Skeletal muscle cell (primary cell): ENCODE results near the gene SLAIN2.
A peak's percentile ranks its signal among the peaks of the same experiment; 100 is the strongest.
"Not testable (repeated sequence)": the region's sequence is repeated elsewhere in the genome, so short reads cannot be mapped to it uniquely, and the experiment has no call there.

Experiments
- DNase-seq: peaks from one replicate; pipeline ENCODE4 v3.0.0-alpha.2; 2010; ENCODE audit warnings: low read depth
- H3K4me3 ChIP-seq: 2 replicates; pipeline ENCODE4 v1.5.1; 2011; ENCODE audit warnings: low read depth, mild to moderate bottlenecking, control low read depth, low read length, moderate library complexity

Gene SLAIN2

DNA sequence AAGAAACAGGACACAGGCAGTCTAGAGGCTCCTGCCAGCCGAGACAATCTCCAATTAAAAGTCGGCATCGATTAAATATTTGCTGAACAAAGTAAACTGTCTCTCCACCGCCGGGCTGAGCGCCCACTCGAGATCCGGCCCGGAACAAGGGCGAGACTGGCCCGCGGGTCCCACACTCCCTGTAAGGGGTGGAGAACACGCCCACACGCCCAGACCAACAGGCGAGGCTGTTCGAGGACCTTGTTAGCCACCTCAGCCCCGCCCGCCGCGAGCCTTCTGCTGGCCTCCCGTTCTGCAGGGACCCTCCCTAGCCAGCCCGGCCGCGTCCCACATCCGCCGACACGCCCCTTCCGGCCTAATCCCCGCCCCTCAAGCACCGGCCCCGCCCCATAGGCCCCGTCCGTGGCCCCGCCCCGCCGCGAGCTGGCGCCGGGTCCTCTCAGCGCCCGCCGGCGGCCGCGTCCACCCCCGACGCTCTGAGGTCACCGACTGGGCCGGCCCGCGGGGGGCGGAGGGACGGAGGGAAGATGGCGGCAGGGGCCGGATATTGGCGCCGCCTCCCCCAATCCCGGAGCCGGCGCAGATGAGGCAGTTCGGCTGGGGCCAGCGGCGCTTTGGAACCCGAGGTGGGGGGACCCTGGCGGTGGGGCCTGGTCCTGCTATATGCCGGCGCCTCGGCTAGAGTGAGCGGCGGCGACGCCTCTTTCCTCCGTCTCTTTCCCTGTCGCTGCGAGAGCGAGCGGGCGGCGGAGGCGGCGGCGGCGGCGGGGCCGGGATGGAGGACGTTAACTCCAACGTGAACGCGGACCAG lies at the start of gene SLAIN2:
Gene SLAIN2, plus strand, starts transcription at position 565 of the 811 bp plus-strand sequence. Its CDS starts 211 bp downstream, at position 776.
- peak within 1 kb of the TSS; percentile 83 for H3K4me3 ChIP-seq
- DNase-seq = peak; percentile 96

DNA sequence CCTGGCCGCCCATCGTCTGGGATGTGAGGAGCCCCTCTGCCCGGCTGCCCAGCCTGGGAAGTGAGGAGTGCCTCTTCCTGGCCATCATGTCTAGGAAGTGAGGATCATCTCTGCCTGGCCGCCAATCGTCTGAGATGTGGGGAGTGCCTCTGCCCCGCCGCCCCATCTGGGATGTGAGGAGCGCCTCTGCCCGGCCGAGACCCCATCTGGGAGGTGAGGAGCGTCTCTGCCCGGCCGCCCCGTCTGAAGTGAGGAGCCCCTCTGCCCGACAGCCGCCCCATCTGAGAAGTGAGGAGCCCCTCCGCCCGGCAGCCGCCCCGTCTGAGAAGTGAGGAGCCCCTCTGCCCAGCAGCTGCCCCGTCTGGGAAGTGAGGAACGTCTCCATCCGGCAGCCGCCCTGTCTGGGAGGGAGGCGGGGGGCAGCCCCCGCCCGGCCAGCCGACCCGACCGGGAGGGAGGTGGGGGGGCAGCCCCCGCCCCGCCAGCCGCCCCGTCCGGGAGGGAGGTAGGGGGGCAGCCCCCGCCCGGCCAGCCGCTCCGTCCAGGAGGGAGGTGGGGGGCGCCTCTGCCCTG lies 49.0 kb upstream of the SLAIN2 start:
- H3K4me3 ChIP-seq, DNase-seq: not testable (repeated sequence)

DNA sequence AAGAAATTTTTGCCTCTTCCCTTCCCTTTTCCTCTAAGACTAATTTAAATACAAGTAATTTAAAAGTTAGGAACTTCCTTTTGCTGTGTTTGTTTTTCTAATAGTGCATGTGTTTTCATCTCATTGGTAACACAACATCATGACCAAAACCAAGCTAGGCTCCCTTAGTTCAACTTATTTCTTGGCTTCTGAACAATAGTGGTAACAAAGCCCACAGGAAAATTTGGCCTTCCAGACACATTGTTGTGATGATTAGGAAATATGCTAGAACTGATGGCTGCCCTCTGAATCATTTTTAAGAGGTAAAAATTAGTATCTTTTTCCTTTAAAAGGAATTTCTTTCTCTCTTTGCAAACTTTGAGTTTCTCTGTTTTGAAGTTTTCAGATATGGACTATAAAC lies 46.2 kb upstream of the SLAIN2 start:
- H3K4me3 ChIP-seq = no peak overlapping the region
- no peak for DNase-seq

DNA sequence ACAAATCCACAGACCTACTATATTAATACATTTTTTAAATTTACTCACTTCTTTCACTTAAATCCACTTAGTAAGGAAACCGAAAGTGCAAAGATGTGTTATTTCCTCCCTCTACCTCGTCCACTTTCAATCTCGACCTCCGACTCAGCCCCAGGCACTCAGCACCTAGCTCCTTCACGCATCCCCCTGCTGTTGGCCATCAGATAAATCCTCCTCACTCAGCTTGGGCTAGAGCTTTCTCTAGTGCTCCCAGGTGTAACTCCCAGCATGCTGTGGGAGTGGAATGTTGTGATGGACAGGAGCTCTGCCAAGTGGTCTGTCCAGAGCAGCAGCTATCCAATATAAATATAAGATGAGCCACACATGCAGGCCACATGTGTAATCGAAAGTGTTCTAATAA lies 45.0 kb upstream of the SLAIN2 start:
- H3K4me3 ChIP-seq = no peak overlapping the region
- no peak for DNase-seq

DNA sequence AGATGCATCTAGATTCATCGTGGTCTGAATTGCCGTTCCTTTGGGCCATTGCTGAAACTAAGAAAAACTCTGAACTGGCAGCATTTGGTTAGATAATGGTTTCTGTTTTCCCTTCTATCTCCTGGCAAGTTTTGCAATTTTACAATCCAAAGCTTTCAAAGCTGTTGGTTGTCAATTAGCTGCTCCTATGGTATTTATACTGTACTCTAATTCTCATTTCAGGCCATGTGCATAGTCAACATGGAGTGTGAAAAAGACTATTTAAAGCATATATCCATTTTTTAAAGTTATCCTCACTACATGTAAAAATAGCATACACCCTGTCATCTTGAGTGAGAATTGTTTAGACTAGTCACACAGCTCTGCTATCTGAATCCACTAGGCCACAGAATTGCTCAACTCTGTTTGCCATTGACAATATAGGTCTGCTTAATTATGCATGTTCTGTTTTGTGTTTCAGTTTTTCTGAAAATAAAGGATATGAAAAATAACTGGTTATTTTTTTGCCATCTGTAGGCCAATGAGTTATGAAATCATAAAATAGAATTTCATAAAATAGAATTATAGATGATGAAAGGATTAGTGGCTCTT lies 44.0 kb upstream of the SLAIN2 start:
- DNase-seq = no peak
- no peak overlapping the region for H3K4me3 ChIP-seq

DNA sequence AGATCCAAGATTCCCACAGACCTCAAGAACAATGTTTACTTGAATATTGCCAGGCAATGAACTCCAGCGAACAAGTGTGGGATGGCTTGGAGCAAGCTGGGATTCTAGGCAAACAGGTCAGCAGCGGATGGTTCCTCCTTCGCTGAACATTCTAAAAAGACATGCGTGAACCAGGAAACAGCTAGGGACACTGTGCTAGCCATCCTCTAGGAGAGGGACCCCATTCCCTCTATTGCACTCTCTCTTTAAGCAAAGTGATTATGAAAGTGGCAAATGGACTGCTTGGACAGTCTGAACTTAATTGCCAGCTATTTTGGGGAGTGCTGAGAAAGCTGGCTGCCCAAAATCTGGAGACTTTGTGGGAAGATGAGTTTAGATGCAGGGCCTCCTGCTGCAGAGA lies 41.8 kb upstream of the SLAIN2 start:
- no peak for DNase-seq
- no peak overlapping the region for H3K4me3 ChIP-seq

DNA sequence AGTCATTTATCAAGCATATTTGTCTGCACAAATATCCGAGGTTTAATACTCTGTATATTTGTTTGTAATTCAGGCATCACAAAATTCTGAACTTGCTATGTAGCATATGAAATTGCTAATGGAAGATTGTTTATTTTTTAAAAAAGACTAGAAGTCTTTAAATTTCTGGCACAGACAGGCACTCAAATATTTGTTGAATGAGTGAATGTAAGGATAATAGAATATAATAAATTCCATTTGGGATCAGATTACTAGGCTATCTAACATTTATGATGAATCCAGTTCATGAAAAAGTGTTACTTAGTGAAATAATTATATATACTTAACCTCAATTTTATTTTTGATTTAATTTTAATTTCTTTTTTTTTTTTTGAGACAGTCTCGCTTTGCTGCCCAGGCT lies 41.3 kb upstream of the SLAIN2 start:
- H3K4me3 ChIP-seq = no peak overlapping the region
- DNase-seq = no peak

DNA sequence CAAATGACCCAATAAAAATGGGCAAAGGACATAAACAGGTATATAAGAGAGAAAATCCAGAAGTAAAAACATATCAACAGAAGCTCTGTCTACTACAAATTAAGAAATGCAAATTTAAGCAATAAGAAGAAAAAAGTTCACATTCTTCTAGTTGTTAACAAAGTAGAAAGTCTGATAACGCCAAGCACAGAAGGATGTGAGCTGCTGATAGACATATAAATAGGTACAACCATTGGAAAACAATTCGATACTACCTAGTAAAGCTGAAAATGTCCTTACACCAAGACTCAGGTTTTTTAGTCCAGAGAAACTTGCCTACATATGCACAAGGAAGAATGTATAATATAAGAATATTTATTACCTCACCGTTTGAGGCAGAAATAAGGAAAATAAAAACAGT lies 35.8 kb upstream of the SLAIN2 start:
- DNase-seq = no peak
- H3K4me3 ChIP-seq = no peak overlapping the region

DNA sequence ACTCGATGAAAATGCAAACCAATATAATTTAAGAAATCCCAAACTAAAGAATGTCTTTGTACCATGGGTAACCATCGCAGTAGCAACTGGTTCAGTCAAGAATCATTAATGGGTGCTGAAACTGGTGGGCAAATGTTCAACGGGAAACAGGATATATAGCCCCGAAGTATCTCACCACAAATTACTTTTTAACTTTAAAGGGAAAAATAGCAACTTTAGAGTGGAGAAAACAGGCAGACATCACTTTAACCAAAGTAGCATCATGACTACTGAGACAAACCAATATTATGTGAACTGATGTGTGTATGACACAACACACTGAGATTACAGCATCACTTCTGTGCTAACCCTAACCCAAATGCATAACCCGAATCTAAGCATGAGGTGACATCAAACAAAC lies 33.8 kb upstream of the SLAIN2 start:
- H3K4me3 ChIP-seq = no peak overlapping the region
- DNase-seq = no peak

DNA sequence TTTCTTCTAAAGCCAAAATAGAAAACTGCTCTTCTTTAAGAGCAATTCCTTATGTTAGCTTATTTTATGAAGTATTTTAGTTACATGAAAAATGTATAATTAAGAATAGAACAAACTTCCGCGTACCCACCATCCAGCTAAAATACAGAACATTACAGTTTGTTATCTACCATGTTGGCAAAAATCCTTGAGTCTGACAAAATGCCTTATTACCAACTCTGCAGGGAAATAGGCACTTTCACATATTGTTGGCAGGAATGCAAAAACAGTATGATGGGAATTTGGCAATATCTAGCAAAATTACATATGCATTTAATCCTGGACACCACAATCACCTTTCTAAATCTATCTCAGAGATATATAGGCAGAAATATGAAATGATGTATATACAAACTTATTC lies 32.4 kb upstream of the SLAIN2 start:
- DNase-seq = no peak

DNA sequence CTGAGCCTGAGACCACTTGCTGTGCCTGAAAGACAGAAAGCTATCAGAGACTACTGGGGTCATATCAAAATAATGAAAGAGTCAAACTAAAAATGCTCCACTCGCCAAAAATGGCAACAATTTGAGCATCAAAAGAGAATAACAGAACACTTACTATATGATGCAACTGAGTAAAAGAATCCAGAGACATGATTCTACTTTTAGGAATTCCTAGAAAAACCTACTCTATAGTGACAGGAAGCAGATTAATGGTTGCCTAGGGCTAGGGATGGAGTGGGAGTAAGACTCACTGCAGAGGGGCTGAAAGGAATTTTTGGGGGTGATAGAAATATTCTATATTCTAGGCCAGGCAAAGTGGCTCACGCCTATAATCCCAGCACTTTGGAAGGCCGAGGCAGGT lies 29.4 kb upstream of the SLAIN2 start:
- DNase-seq = no peak
- H3K4me3 ChIP-seq = no peak overlapping the region

More for the DNA sequence above, 32.4 kb upstream of the SLAIN2 start:
- no peak overlapping the region for H3K4me3 ChIP-seq

DNA sequence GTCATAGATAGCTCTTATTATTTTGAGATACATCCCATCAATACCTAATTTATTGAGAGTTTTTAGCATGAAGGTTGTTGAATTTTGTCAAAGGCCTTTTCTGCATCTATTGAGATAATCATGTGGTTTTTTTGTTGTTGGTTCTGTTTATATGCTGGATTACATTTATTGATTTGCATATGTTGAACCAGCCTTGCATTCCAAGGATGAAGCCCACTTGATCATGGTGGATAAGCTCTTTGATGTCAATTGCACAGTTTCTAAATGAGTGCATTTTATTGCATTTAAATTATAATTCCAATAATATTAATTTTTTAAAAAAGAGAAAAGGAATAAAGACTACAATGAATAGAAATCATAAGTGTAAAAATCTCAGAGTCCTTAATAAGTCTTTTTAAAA lies 26.6 kb upstream of the SLAIN2 start:
- DNase-seq, H3K4me3 ChIP-seq: not testable (repeated sequence)

DNA sequence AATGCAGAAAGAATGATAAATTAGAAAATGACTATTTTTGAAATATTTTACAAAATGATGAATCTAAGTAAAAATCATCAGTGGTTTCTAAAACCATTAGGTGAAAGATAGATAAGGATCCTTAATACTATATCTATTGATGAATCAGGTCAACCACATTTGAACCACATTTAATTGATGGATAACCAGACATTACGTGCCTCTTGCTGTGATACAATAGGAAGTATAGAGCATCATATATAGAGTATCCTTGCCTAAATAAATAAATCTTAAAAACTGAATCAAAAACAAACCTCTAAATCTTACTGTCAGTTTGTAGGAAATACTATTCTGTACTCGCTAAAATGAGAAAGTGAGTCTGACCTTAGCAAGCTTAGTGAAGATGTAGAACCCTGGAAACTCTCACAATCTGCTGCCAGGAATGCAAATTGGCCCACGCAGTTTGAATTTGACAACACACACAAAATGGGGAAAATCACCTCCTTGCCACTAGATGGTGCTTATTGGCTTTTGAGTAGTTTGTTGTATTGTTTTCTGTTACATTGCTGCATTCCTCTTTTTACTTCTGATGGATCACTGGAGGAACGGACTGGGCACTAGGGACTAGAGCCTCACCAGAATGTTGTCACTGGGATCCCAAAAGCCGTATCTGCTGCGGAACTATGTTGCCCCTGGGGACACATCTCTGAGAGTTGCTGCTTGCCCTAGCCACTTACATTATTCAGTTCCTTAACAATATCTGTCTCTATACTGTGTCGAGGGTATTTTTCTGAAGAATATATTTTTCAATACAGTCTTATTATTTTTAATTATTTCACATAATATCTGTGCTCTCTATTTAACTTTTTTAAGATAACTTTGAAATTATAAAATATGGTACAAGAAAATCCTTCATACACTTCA lies 25.4 kb upstream of the SLAIN2 start:
- no peak for DNase-seq

DNA sequence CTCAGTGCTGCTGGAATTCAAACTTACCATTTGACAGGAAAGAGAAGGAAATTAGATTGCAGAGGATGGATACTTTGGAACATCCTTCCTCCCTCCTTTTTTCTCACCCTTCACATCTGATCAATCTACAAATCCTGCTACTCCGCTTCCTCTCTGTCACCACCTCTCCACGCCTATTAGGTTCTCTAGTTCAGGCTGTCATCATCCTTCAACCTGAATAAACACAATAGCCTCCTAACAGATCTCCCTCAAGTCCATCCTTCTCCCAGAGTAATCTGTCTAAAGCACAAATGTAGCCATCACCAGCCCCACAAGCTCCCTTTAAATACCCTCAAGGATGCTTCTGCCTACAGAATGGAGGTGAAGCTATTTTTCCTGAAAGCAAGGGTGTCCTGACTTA lies 20.0 kb upstream of the SLAIN2 start:
- H3K4me3 ChIP-seq = no peak overlapping the region
- DNase-seq = no peak

More for the DNA sequence above, 25.4 kb upstream of the SLAIN2 start:
- no peak overlapping the region for H3K4me3 ChIP-seq

DNA sequence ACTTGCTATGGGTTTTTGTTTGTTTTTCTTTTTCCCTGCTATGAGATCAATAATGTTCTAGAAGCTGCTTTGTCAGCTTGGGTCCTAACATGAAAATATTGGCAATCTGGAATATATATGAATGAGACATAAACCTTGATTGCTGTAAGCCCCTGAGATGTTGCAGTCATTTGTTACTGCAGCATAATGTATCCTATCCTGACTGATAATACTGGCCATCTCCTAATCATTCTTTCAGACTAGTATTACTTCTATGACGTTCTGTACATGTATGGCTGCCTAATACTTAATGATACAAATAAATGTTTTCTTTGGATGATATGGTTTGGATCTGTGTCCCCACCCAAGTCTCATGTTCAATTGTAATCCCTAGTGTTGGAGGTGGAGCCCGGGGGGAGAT lies 19.3 kb upstream of the SLAIN2 start:
- no peak overlapping the region for H3K4me3 ChIP-seq
- DNase-seq = no peak

DNA sequence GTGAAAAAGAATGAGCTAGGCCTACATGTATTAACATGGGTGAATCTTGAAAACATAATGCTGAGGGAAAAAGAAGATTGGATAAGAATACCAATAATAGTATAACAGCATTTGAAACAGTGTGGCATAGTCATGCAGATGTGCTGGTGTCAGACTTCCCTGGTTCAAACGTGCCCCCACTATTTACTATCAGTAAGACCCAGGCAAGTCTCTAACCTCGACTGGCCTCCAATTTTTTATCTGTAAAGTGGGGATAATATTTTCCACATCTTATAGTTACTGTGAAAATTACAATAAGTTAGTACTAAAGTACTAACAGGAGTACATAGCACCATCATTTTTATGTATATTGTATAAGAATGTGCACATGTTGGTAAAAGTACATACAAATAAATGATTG lies 17.0 kb upstream of the SLAIN2 start:
- DNase-seq = no peak
- H3K4me3 ChIP-seq = no peak overlapping the region

DNA sequence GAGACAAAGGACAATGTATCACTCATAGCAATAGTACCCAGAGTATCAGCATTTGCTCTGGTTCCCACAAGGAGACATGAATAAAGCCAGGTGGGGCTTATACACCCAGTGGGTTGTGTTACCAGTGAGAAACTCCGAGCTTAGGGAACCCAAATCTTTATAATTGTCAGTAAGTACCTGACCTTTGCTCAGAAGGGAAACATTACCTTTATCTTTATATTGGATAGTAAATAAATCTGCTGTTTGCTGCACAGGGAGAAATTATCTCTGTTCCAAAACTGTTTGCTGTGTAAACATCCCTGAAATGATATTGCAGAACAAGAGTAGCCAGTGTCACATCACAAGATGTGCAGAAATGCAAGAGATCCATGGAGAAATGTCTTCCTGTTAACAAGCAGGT lies 12.1 kb upstream of the SLAIN2 start:
- H3K4me3 ChIP-seq = no peak overlapping the region
- DNase-seq = no peak

DNA sequence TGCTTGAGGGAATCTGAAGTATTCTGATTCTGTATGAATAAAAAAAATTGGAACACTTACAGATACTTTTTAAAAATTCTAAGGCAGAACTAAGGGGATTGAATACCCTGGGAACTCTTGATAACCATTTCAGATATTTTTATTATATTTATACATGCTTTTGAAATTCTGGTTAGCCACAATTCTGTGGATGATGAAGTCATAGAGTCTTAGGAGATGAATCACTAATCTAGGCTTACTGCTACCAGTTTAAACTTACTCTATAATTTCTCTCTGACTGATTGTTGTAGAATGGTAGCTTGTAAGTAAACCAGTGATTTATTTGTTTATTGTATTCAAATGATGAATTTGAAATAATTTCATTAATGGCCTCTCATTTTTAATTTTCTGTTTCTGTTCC lies 11.4 kb upstream of the SLAIN2 start:
- peak; percentile 63 for DNase-seq
- H3K4me3 ChIP-seq = no peak overlapping the region

DNA sequence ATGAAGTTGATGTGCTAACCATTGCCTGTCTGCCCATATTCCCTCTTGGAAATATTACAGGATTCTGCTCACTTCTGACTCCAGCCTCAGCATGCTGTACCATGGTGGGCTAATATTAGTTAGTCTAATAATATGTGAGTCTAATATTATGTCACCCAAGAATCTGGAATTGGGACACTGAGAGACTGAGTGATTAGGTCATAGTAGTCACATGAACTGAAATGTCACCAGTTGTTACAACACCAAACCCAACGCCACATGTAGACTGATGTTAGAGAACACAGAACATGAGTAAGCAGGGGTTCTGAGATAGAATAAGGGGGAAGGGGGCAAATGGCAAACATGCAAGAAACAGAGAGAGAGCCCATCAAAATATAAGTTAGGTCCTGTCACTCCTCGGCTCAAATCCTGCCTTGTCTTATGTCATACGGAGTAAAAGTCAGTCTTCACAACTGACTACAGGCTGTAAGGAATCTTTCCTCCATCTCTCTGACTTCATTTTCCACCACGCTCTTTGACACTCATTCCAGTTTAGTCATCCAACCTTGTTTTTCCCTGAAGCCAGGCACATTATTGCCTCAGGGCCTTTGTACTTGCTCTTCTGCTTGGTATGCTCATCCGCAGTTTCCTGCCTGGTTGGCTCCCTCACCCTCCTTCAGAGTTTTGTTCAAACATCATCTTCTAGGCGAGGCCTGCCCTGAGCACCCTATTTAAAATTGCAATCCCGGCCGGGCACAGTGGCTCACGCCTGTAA lies 9.6 kb upstream of the SLAIN2 start:
- peak; percentile 58 for DNase-seq
- no peak overlapping the region for H3K4me3 ChIP-seq
